ENCODE results near the gene TRIM10. TPM values are rescaled to one million over a fixed set of nuclear protein-coding genes. Genes with fewer than 3 reads are reported as not detected.

Gene TRIM10, protein sequence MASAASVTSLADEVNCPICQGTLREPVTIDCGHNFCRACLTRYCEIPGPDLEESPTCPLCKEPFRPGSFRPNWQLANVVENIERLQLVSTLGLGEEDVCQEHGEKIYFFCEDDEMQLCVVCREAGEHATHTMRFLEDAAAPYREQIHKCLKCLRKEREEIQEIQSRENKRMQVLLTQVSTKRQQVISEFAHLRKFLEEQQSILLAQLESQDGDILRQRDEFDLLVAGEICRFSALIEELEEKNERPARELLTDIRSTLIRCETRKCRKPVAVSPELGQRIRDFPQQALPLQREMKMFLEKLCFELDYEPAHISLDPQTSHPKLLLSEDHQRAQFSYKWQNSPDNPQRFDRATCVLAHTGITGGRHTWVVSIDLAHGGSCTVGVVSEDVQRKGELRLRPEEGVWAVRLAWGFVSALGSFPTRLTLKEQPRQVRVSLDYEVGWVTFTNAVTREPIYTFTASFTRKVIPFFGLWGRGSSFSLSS
- polyA plus RNA-seq (ENCODE audit: insufficient read length) = 0.27 TPM
- long read RNA-seq, donor 1 = 0 reads
- long read RNA-seq, donor 2 = 0 reads
- long read RNA-seq, donor 3 = 0 reads
- long read RNA-seq, donor 4 = 0 reads
- long read RNA-seq, donor 5 = 0 reads
- long read RNA-seq, donor 6 = 0 reads
- long read RNA-seq, donor 7 = 0 reads
- long read RNA-seq, donor 8 = 0 reads

DNA sequence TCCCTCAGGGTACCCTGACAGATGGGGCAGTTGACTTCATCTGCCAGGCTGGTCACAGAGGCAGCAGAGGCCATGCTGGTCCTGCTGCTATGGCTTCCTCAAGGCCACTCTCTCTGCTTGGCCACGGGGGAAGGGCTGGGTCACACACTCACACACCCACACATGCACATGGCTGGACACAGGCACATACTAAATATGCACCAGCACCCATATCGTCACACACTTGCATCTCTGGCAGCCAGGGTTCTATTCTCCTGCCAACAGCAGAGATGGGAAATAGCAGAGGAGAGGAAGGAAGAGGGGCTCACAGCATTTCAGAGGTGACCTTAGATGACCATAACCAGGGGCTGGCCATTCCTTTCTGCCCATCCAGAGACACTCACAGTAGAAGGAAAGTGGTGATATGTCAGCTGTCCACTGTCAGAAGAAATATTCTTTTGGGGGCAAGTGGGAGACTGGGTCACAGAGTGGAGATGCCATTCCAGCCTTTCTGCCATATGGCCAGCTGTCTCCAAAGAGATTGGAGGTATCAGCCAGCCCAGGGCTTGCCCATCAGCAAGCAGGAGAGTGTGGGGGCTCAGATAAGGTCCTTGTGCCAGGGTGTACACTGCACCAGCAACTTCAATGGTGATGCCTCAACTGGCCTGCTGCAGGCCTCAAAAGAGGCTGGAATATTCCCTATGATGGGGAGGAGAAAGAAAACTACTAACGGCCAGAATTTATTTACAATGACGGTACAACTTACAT lies at the start of gene TRIM10:
Gene TRIM10 (minus strand): TSS at position 427 of the 747 bp plus-strand sequence. CDS start 353 bp downstream, at position 74.
- DNase-seq = no peak

DNA sequence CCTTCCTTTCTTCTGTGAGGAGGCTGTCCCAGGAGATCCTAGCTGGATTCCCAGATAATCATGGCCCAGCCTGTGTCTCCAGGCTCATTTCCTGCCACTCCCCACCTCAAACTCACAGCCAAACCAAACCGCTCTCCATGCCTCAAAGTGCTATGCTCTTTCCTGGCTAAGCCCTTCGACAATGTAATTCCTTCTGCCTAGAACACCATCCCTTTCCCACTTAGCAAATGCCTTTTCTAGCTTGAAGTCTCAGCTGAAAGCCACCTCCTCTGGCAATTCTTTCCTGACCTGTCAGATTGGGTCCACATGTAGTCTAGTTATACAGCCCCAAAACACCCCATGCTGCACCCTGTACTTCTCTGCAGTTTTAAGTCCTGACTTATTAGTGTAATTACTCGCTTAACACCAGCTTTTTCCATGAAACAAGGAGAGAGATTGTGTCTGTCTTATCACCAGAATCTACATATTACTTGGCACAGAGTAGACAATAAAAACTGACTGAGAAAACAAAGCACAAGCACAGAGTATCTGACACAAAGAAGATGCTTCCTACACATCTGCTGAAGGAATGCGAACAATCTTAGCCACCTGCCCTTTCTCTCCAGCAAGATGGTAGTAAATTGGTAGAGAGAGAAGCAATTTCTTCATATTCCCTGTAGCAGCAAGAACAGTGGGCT lies 46.7 kb upstream of the TRIM10 start:
- no peak for DNase-seq

DNA sequence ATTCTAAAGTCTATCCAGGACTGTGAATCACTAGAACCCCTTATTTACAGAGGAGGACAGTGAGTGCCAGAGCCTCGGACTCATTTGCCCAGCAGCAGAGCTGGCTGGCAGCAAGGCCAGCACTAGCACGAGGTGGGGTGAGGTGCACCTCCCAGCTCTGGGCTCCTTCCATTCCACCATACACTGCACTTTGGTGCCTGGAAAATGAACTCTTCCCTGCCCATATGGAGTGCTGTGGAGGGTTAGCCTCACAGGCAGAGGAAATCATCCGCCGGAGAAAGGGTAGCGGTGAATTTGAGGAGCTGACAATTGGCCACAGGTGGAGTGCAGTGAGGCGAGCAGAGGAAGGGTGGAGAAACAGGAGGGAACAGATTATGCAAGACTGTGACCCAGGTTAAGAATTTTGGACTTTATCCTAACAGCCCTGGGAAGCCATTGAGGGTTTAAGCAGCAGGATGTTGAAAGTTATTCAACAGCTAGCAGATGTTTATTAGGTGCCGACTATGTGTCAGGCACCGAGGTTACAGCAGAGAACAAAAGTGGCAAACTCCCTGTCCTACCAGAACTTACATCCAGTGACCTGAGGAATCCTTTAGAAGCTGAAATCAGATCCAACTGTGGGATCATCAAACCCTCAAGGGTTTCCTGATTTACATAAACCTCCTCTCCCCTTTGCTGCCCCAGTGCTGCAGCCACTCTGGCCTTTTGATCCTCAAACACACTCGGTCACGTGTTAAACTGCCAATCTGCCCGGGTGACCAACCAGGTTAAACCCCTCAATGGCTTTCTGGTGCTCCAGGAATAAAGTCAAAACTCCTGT lies 46.0 kb upstream of the TRIM10 start:
- DNase-seq = peak; percentile 27

DNA sequence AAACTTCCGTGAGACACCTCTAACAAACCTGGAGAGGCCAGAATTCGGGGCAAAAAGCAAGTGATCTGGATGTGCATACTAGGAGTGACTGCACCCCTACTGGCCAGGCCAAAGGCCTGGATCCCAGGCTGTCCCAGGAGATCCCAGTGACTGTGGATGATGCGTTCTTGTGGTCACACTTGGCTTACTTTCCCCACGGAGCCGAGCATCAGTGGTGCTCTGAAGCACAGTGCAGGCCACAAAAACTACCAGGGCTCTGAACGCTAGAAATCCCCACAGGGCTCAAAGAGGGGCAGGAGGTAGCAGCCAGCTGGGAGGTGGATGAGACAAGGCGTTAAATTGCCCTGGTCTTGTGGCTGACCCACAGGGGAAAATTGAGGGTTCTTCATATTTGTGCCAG lies 45.1 kb upstream of the TRIM10 start:
- no peak for DNase-seq

DNA sequence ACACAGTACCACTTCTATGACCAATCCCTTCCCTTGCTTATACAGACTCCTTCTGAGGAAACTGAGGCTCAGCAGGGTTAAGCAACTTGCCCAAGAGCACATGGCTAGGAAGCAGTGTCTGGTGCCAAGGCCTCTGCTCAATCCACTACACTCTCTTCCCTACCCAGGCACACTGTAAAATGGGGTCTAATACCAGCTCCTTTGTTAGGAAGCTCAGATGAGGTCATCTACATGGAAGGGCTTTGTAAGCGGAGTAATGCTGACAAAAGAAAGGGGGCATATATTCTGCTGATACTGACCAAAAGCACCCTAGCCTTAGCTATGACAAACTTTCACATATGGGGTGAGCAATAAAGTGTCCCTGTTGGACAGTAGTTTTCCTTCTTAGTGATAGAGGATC lies 43.1 kb upstream of the TRIM10 start:
- no peak for DNase-seq

DNA sequence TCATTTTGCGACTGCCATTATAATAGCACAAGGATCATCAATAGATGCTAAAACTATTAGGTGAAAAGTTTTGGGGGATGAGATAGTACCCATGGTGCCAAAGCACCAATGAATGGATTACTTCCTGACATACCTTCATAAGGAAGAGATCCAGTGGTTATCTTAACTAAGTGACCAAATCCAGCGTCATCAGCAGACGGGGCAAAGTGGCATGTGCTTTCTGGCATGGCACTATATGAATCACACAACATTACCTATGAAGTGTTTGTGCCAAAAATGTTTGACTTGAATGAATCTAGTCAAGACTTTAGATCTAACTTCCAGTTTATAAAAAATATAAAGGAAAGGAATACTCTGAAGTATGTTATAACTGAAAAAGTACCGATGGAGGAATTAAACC lies 41.4 kb upstream of the TRIM10 start:
- DNase-seq = no peak

DNA sequence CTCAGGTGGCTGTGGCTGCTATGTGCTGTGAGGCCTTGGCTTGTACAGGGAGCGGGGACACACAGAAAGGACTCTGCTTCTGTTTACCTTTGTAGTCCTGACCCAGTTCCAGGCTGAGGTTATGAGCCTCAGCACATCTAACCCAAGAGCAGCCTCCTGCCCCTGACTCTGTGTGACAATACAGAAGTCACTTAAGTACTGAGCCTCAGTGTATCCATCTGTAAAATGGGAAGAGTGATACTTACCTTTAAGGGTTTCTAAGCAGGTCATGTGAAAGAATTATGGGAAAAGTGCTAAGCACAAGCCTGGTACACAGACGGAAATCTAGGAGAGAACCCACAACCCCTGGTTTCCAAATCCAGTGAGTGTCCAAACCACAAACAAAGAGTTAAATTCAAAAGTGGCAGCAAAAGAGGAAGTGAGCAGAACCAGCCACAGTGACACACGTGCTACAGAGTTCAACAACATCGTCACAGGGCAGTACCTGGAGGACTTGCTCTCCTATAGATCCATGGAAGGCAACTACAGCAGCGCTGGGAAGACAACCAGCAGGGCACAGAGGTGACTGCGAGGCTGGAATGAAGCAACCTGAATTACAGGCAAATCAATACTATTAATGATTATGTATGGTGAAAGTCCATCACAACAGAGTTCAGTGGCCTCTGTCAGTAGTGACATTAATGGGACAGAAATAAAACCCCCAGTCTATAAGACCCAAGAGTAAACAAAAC lies 39.7 kb upstream of the TRIM10 start:
- DNase-seq = no peak

DNA sequence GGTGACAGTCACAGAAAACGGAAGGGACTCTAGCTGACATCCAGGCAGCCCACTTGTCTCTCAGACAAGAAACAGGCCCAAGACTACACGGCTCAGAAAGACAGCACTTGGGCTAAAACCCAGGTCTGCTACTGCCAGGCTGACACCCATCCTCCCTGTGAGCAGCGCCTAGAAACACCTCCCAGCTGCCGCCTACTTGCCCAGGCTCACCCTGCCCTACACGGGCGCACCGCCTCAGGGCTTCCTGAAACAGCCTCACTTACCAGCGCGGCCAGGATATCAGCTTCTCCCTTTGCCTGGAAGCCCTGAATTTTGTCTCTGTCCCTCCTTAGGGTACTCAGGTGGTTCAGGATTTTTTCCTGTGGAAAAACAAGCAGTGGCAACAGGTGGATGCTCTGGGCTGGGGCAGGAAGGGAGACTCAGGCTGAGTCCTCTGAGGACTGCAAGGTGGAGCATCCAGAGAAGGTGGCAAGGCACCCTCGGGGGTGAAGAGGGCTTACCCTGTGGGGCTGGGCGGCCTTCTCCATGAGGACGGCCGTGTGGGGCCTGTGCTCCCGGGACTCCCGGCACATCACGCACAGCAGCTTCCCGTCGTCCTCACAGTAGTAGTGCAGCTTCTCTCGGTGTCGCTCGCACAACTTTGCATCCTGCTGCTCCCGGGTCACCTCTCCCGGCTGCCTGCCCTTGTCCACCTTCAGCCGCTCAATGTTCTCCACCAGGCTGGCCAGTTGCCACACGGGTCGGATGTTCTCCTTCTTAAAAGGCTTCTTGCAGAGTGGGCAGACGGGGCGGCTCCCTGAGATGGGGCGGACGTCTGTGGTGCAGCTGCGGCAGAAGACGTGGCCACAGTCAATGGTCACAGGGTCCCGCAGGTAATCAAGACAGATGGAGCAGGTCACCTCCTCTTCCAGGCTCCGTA lies 37.4 kb upstream of the TRIM10 start:
- DNase-seq = no peak

DNA sequence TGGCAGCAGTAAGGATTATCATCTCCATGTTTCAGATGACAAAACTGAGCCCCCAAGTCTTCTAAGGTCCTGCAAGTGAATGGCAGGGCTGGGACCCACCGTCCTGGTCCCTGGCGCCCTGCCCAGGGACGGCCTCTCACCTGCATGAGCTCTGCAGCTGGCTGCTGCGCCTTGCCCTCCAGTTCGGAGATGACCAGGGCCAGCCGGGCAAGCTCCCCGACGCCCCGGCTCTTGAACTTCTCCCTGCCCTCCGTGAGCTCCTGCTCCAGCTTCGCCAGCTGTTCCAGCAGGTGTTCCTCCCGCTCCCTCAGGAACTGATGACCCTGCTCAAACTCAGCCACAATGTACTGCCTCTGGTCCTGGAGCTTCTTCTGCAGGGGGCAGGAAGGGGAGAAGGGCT lies 35.4 kb upstream of the TRIM10 start:
- no peak for DNase-seq

DNA sequence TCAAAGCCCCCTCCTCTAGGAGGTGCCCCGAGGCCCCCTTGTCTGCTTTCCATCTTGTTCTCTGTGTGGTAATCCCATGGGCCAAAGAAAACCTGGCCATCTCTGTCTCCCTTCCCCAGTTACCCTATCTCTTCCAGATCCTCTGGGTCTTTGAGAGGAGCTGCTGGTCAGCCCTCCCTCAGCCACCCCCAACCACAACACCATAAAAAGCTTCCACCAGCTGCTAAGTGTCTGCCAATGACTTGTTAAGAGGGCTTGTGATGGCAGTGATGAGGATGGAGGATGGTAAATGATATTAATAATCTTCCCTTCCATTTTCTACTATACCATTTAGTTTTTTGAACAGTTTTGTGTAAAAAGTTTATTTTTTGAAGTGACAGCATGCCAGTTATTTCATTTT lies 34.9 kb upstream of the TRIM10 start:
- DNase-seq = no peak

DNA sequence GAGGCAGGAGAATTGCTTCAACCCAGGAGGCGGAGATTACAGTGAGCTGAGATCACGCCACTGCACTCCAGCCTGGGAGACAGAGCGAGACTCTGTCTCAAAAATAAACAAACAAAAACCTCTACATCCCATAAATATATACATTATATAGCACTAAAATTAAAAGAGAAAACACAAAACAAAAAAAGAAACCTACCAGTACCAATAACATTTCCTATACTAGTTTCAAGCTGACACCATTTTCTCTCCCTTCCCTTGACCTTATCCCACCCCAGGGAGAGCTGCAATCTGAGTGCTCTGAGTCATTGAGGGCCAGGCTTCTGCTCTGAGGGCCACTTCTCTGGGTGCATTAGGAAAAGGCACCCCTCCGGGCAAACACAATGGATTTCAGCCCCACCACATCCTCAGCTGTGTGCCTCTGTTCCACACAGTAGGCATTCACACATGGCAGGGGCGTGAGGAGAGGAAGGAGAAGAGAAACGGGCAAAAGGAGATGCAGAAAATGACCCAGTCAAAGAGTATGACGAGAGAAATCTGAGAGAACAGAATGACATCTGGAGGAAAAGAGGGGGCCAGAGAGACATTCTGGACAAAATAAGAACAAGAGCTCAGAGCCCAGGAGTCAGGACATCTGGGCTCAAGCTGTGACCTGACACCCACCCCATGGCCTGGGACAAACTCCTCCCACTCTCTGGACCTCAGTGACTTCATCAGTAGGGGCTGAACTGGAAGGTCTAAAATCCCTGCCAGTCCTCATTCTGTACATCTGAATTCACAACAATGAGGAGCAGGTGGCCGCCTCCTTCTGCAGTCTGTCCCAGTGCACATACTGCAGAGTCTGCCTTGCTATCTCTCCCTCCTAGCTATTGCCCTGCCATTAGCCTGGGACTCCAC lies 34.0 kb upstream of the TRIM10 start:
- DNase-seq = no peak

DNA sequence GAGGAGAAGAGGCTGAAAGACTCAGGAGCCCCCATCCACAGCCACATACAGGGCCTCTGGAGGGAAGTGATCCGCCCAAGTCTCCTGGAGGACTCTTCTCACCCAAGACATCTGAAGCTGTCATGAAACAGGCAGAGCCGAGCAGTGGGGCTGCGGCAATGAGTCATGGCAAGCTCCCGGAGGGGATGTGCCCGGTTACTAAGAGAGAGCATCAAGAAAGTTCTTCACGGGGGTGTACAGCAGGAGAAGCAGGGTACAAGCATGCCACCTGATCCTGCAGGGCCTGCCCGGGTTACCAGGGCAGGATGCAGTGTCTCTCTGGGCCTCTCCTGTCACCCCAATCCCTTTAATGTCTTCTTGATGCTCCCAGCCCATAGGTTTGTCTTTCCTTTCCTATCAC lies 31.1 kb upstream of the TRIM10 start:
- no peak for DNase-seq

DNA sequence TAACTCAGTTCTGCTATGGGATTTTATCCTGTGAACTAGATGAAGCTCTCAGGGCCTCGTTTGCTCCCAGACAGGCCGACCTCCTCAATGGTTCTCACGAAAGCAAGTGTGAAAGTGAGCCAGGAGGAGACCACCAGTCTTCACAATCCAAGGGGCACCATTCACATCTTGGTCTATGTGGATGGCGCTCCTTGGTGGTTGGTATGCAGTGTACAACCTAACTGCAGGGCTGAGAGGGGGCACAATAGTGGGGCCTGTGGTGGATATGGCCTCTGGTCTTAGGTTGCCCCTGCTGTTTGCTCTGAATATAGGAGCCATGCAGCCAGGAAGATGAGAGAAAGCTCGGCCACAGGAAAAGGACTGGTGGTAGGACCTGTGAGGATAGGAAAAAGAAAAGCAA lies 27.5 kb upstream of the TRIM10 start:
- DNase-seq = no peak

DNA sequence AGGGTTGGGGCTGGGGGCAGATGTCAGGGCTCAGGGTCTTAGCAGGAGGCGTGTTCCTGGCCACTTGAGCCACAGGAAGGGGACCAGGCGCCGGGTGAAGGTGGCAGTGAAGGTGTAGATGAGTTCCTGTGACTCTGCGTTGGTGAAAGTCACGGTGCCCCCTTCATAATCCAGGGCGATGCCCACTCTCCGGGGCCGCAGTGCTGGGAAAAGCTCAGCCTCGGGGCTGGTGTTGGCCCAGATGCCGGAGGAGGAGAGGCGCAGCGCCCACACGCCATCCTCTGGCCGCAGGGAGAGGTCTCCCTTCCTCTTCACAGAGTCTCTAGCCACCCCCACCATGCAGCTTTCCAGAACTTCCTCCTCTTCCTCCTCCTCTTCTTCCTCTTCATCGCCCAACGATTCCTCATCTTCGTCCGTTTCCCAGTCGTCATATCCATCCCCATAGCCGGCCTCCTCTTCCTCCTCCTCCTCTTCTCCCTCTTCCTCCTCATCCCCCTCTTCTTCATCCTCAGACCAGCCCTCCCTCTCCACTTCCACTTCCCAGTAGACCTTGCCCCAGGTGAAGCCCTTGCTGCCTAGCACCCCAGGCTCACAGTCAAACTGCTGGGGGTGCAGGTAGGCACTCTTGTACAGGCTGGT lies 25.0 kb upstream of the TRIM10 start:
- DNase-seq = no peak

DNA sequence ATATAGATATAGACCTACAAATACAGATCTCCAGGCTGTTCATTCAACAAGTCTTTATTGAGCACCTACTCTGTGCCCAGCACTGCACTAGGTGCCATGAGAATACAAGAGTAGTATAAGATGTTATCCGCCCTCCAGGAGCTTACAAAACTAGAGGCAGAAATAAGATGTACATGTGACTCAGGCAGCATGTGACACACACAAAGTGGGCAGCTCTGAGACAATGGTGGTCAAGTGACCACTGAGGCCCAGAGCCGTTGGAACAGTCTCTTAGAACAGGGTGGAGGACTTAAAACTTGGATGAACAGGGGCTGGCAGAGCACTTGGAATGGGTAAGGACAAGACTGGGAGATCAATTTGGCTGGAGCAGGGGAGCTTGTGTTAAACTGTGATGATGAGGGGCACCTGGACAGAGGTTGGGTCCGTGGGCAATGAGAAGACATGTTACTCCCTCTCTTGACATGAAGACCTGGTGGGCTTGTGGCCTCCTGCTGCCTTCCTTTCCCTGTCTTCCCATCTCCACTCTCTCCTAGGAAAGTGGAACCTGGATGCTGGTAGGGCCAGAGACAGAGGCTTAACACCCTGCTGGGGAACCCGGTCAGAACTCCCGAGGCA lies 23.5 kb upstream of the TRIM10 start:
- no peak for DNase-seq

DNA sequence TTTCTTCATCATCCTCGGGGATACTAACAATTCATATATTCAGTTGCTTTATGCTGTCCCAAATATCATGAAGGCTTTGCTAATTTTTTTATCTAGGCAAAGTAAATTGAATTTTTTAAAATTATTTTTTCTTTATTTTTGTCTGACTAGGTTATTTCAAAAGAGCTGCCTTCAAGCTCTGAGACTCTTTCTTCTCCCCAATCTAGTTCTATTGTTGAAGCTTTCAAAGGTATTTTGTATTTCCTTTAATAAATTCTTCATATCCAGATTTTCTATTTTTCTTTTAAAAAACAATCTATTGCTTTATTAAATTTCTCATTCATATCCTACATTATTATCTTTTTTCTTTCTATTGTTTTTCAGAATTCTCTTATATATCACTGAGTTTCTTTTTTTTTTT lies 19.1 kb upstream of the TRIM10 start:
- DNase-seq = no peak

DNA sequence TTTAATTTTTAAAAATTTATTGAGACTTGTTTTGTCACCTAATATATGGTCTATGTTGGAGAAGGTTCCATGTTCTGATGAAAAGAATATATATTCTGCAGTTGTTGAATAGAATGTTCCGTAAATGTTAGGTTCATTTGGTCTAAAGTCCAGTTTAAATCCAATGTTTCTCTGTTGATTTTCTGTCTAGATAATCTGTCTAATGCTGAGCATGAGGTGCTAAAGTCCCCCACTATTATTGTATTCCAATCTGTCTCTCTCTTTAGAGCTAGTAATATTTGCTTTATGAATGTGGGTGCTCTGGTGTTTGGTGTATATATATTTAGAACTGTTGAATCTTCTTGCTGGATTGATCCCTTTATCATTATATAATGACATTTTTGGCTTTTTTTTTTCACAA lies 17.8 kb upstream of the TRIM10 start:
- DNase-seq = no peak

DNA sequence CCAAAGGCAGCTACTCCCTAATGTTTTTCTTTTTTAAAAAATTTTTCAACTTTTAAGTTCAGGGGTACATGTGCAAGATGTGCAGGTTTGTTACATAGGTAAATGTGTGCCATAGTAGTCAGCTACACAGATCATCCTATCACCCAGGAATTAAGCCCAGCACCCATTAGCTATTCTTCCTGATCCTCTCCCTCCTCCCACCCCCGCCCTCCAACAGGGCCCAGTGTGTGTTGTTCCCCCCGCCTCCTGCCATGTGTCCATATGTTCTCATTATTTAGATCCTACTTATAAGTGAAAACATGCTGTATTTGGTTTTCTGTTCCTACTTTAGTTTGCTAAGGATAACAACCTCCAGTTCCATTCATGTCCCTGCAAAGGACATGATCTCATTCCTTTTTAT lies 14.8 kb upstream of the TRIM10 start:
- DNase-seq = no peak
